ENCODE measurements around the gene NME3.

The NME3 gene

DNA sequence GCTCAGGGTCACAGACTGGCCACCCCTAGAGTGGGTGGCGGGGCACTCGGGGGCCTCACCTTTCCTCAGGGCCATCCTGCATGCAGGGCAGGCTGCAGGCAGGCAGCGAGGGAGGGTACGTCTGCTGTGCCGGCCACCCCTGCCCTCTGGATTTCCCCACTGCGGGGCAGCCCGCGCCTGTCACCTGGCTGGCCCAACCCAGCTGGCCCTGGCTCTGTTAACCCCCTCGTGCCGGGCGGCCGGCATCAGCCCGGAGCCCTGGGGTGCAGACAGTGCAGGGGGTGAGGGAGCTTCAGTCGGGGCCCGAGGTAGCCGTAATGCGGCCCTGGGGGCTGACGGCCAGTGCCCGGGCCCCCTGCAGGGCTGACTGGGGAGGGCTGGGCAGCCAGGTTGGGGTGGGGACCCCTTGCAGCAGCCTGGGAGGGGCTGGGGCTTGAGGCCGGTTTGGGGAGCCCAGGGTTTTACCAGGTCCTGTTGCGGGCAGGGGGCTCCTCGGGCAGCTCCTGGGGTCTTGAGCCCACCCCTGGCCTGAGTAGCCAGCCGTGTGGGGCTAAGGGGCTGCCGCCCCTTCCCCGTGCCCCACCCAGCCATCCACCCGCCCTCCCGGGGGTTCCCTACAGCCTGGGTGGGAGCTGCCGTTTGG is 22.4 kb upstream of the NME3 start, which contains the start of gene IGFALS:
TSS of gene IGFALS (minus strand) at position 128 of the 643 bp plus-strand sequence. CDS start at position 75, 53 bp downstream.
- no peak for DNase-seq (ENCODE audit: low spot score)

DNA sequence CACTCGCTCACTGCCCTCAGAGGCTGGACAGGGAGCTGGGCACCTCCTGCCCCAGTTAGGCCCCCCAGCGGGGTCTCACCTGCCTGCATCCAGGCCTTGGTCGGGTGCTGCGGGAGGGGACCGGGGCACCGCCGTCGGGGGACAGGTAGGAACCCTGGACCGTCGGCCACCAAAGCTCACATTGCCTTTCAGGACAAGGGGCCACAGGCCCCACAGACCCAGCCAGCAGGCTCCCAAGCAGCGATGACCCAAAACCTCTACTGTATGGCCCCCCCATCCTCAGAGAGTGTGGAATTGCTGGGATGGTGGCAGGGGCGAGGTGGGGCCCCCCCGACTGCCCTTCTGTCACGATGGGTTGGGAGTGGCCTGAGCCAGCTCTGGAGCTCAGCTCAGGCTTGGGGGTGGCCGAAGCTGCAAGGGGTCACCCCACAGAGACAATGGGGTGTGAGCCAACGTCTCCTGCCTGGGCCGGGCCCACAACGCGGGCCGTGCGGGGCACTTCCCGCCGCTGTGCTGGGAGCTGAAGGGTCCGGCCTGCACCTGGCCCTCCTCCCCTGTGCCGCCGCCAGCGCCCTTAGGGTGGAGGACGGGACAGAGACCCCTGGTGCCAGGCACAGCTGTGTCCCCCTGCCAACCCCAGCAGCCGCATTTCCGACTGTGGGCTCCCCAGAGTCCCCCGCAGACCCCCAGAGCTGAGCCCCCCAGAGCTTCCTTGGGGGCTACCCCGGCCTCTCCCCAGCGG is 21.7 kb upstream of the NME3 start:
- no peak for DNase-seq (ENCODE audit: low spot score)

DNA sequence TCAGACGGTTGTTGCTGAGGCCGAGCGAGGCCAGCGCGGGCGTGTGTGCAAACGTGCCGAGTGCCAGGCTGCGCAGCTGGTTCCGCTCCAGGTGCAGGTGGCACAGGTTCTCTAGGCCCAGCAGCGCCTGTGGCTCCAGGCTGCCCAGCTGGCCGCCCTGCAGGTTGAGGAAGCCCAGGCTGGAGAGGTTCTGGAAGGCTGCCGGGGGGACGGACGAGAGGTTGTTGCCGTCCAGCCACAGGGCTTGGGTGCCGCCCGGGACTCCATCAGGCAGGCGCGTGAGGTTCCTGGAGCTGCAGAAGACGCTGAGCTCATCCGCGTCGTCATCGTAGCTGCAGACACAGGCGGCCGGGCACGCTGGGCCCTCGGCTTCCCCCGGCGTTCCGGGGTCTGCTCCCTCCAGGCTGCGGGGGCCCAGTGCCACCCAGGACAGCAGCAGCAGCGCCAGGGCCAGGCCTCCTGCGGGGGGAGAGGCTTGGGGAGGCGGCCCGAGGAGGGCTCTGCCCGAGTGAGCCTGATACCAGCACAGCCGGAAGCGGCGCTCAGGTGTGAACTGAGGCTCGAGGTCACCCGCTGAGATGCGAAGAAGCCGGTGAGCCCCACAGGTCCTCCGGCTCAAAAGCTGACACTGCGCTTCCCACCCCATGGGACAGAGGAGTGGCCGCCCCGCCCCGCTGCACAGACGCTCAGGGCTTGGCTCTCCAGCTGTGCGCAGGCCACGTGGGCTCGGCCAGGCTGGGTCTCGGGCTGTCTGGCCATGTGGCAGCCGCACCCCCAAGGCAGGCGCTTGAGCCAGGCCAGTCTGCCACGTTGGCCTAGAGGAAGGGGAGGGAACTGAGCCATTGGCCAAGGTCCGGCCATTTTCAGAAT is 20.8 kb upstream of the NME3 start:
- no peak for DNase-seq (ENCODE audit: low spot score)

DNA sequence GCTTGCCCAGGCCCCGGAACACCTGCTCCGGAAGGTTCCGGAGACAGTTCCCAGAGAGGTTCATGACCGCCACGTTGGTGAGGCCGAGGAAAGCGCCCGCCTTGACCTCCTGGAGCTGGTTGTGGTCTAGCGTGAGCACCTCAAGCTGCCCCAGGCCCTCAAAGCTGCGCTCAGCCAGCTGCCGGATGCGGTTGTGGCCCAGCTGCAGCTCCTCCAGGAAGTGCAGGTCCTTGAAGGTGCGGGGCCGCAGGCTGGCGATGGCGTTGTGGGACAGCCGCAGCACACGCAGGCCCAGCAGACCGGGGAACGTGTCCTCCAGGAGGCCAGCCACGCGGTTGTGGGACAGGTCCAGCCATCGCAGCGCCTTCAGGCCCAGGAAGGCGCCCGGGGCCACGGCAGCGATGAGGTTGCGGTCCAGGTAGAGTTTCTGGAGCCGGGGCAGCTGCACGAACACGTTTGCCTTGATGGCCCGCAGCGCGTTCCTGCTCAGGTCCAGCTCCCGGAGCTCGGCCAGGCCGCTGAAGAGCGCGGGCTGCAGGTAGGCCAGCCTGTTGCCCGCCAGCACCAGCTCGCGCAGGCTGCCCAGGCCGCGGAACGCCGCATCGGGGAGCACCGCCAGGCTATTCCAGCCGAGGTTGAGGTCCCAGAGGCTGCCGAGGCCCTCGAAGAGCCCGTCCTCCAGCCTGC is 20.1 kb upstream of the NME3 start:
- no peak for DNase-seq (ENCODE audit: low spot score)

DNA sequence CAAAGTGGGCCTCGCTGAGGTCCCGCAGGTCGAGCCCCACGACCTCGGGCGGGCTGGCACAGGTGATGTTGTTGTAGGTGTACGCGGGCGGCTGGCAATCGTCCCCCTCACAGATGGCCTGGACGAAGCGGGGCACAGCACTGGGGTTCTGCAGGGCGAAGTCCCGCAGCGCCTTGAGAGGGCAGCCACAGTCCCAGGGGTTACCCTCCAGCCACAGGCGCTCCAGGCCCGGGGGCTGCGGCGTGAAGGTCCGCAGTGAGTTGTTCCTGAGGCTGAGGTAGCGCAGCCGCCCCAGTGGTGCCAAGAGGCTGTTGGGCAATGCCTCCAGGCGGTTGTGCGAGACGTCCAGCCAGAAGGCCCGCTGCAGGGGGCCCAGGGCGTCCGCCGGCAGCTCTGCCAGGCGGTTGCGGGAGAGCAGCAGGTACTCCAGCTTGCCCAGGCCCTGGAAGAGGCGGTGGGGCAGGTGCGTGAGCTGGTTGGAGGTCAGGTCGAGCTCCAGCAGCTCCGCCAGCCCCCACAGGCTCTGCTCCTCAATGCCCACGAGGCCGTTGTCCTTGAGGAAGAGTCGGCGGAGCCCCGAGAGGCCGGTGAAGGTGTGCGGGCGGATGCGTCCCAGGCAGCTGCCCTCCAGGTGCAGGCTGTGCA is 19.4 kb upstream of the NME3 start:
- DNase-seq (ENCODE audit: low spot score) = no peak

DNA sequence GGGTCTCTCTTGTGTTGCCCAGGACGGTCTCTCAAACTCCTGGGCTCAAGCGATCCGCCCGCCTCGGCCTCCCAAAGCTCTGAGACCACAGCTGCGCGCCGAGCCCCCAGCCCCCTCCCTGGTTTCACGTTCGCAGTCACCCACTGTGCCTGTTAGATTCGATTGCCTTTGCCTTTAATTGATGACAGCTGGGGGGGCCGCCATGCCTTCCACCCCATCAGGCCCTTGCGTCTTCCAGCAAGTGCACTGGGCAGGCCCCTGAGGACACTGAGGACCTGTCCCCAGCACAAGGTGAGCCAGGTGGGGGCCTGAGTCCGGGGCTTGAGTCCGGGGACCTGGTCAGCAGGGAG is 18.9 kb upstream of the NME3 start:
- no peak for DNase-seq (ENCODE audit: low spot score)

DNA sequence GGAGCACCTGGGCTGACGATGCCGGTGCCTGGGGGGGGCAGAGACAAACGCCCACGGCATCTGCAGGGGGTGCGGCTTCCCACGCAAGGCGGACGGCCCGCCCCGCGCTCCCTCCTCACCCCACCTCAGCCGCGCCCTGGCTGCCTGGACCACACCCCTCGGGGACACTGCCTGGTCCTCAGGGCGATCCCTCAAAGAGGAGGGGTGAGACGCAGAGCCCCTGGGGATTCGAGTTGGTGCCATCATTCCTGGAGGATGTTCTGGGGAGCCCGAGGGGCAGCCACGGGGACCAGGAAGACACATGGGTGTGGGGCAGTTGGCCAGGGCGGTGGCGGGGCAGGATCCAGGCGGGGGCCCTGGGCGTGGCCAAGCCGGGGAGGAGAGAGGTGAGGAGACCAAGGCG is 18.3 kb upstream of the NME3 start:
- DNase-seq (ENCODE audit: low spot score) = no peak

DNA sequence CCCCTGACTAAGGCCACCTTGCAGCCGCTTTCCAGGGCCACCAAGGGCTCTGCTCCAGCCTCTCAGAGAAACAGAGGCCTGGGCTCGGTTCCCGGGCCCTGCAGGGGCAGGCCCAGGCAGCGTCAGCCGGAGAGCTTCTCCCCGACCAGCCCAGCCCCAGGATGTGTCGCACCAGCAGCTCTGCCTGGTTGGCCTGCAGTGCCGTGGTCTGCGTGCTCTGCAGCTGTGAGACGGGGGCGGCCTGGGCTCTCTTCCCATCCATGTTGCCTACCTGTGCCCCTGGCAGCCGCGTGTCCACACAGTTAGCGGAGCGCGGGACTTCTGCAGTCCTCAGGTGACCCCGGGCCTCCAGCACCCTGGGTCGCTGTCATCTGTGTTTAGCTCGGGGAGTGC is 17.4 kb upstream of the NME3 start:
- no peak for DNase-seq (ENCODE audit: low spot score)

DNA sequence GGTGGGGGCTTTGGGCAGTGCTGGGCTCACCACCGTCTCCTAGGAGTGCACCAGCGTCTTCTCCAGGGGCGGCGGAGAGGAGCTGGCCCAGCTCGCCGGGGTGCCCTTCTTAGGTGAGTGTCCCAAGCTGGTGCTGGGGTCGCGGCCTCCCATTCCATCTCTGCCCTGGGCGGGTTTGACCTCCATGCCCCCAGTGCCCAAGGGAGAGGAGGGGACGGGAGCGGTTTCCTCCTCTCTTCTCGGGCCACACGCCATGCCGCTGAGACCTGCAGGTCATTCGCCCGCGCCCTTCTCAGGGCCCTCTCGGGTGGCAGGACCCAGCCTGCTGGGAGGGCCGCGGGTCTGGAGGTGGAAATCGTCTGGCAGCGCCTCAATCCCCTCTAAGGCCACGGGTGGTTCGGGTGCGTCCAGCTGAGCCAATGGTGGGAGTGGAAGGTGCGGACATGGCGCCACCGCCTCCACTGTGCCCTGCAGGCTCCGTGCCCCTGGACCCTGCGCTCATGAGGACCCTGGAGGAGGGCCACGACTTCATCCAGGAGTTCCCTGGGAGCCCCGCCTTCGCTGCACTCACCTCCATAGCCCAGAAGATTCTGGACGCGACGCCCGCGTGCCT is 16.9 kb upstream of the NME3 start:
- no peak for DNase-seq (ENCODE audit: low spot score)

DNA sequence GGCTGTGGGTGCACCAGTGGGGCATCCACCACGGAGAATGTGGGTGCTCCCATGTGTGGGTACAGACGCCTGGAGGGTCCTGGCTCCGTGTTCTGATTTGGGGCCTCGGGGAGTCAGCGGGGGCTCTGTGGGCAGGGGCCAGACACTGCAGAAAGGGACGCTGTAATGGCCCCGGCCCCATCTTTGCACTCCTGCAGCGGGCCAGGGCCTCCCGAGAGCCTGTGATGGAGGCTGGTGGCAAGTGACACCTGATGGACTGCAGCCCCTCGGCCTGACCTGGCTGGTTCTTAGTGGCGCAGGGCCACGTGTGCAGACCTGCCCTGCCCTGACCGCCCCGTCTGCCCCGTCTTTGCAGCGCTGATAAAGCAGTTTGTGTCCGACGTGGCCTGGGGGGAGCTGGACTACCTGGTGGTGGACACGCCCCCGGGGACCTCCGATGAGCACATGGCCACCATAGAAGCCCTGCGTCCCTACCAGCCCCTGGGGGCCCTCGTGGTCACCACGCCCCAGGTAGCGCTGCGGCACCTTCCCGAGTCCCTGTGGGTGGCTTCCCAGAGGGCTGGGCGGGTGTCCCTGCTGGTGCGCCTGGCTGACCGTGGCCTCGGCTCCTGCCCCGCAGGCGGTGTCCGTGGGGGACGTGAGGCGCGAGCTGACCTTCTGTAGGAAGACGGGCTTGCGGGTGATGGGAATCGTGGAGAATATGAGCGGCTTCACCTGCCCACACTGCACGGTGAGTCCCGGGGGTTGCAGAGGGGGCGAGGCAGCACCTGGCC is 16.2 kb upstream of the NME3 start:
- no peak for DNase-seq (ENCODE audit: low spot score)

DNA sequence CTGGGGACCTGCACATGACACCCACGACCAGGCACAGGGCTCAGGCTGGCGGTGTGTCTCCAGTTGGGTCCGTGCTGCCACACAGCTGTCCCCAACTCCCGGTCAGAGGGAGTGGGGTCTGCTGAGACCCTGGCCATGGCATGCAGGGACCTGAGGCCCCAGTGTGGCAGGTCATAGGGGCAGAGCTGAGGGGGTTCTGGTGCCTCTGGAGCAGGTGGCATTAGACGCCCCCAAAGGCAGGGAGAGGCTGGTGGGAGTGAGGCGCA is 15.6 kb upstream of the NME3 start:
- no peak for DNase-seq (ENCODE audit: low spot score)

DNA sequence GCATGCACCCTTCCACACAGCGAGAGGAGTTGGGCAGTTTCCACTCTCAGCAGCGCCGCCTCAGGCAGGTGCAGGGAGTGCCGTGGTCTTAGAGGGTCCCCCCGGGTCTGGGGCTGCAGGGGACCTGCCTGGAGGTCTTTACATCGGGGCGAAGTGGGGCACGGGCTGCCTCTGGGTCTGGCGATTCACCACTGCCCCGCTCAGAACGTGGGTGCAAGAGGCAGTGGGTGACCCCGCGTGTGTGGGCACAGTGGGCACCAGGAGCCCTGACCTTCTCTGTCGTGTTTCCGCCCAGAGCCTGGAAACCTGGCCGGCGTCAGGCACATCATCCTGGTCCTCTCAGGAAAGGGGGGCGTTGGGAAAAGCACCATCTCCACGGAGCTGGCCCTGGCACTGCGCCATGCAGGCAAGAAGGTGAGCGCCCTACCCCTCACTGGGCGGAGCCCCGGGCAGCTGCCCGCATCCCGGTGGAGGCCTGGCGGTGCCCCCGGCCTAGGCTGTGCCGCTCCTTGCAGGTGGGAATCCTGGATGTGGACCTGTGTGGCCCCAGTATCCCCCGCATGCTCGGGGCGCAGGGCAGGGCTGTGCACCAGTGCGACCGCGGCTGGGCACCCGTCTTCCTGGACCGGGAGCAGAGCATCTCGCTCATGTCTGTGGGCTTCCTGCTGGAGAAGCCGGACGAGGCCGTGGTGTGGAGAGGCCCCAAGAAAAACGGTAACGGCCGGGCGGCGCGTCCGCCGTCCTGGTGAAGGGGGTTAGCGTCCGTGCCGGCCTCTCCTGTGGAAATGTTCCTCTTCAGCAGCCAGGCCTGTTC is 15.1 kb upstream of the NME3 start:
- no peak for DNase-seq (ENCODE audit: low spot score)

DNA sequence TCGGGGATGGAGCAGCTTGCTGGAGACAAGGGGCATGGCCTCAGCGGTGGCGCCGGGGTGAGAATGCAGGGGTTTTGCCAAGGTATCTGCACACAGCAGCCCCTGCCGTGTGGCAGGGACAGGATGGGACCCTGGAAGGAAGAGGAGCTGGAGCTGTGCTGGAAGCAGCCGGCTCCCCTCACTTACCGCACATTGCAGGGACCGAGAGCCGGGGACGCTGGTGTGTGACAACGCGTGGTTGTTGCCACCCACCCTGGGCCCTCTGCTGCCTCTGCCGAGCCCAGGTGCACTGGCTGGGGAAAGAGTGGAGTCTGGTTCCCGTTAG is 14.5 kb upstream of the NME3 start:
- DNase-seq (ENCODE audit: low spot score) = no peak

DNA sequence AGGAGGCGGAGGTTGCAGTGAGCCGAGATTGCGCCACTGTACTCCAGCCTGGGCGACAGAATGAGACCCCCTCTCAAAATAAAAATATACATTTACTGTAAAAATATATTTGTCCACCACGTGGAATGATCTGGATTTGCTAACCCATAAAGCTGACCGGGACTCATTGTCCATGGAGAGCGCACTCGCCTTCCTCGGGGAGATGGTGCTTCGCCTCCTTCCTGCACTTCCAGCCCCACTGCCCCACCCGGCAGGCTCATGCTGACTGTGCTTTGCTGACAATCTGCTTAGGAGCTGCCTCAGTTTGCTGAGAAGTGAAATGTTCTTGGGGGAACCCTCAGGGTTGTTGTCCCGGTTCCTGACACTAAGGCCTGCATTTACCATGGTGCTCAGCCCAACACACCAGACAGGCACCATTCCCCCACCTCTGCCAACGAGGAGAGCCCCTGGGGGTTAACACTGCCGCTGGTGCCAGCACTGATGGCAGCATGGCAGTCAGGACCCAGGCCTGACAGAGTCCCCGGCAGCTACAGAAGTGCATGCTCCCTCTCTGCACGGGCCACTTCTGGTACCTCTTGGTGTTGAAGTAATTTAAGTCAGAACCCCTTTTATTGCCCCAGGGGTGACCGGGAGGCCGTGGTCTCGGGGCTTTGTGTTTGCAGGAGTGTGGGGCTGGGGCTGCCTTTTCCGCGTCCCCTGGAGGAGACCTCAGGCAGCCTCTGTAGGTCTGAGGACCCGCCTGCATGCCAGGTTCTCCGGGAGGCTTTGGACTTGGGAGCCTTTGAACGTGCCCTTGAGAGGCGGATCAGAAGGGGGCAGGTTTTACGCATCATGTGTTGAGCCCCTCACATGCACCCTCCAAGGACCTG is 13.9 kb upstream of the NME3 start:
- DNase-seq (ENCODE audit: low spot score) = no peak

DNA sequence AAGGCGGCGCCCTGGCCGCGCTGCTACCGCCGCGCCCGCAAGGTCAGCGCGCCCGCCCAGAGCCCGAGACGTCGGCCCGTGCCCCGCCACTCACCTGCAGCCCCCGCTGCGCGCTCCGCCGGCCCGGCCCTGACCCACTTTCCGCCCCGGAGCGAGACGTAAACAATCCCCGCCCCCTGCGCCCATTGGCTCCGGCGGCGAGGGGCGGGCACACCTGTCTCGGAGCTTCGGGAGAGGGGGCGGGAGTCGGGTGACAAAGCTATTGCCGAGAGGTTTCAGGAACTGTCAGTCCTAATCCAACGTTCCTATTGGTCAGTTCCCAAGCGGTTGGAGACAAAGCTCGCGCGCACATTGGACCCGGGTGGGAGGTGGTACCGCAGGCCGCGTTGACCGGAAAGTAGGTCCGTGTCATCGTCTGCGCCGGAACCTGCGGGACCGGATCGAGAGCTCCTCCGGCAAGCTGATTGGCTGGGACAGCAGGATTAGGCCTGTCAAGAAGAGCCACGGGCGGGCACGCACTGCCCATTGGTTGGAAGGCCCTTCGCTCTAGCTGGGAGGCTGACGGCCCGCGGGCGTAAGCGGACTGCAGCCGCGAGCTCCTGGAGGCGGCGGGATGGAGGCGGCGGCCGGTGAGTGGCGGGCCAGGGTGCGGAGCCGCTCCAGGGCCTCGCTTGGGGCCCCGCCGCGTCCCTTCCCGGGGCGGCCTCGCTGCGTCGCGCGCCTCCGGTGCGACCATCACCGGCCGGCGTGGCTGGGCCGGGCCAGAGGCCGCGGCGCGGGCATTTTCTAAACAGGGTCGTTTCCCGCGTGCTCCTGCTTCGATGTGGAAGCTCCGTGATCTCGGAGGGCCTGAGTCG is 11.3 kb upstream of the NME3 start, which contains the start of the genes NUBP2 and SPSB3:
TSS of gene NUBP2 (plus strand) at position 553 of the 857 bp plus-strand sequence. CDS start at position 614, 61 bp downstream.
TSS of gene SPSB3 (minus strand) at position 164 of the 857 bp plus-strand sequence. CDS start 1,088 bp downstream, outside the sequence.
- peak; percentile 100 for DNase-seq (ENCODE audit: low spot score)

DNA sequence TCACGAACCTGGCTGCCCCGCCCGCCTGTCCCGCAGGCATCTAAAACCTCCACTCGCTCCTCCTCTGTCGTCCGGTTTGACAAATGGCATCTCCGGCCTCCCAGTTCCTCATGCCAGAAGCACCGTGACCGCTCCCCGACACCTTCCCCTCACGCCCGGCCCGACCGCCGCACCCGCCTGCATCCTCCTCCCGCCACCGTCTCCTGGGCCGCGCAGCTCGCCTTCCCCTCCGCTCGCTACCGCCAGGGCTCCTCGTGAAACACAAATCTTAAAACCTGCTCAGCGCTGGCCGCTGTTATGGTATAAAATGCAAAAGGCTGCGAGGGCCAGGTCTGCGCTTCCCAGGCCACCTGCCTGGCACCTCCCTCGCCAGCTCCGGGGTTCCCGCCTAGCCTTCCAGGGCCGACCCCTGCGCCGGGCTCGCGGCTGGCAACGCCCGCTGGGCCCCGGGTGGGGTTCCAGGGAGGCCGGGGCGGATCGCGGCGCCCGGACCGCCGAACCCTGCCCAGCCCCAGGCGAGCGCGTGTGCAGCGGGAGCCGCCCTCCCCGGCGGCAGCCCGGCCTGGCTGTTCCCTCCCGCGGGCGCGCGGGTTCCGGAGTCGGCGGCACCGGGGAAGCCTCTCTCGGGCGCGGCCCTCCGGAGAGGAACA is 10.5 kb upstream of the NME3 start:
- no peak for DNase-seq (ENCODE audit: low spot score)

DNA sequence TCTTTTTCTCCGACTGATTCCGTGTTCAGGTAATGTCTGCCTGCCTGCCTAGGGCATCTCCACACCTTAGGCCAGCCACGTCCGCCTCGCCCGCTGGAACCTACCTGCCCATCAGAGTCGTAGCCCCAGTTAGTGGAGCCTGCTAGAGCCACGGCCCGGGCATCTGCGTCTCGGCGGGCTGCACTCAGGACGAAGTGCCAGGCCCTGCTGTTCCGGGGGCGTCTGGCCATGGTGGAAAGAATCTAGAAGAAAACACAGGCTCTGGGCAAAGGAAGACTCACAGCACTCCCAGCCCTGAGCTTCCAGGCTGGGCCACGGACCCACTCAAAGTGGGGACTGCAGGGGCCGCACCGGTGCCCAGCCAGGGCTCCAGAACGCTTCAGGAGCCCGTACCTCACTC is 9.9 kb upstream of the NME3 start:
- DNase-seq (ENCODE audit: low spot score) = no peak

All from HuH-7 (cell line).